Common myeloid progenitor, CD34-positive (primary cell): ENCODE data around the gene PRR18.

Experiments used
- CTCF ChIA-PET: fragments of 350-600 bp; sonication (Branson Sonifier 250); formaldehyde crosslinking; loops from one replicate; lab custom pipeline; 2021; ENCODE audit warnings: antibody characterized with exemption; lab: Charles Lee
- POLR2A ChIA-PET: fragments of 350-600 bp; sonication (Branson Sonifier 250); formaldehyde crosslinking; loops from one replicate; lab custom pipeline; 2021; ENCODE audit warnings: antibody characterized with exemption; lab: Charles Lee
- DNase-seq, 3 donors: peaks; one replicate each; pipeline versions ENCODE4 v3.0.0 to v3.0.0-alpha.2; 2013
- H3K27ac ChIP-seq, 2 experiments: 1 replicate in 1 of 2; 2 replicates in 1 of 2; pipeline ENCODE4 v1.7.0; 2013; ENCODE audit warnings: inconsistent platforms in 2 of 2, low read length in 2 of 2, mild to moderate bottlenecking in 2 of 2, low read depth in 1 of 2, moderate library complexity in 1 of 2; ENCODE audit not compliant: severe bottlenecking in 2 of 2, insufficient read depth in 1 of 2, poor library complexity in 1 of 2
- H3K27me3 ChIP-seq, 5 experiments: replicated peaks in 2 of 5; 1 replicate in 3 of 5; 2 replicates in 2 of 5; pipeline versions ENCODE4 v1.6.1 to v1.7.0; 2013; ENCODE audit warnings: low read length in 4 of 5, mild to moderate bottlenecking in 2 of 5, moderate library complexity in 2 of 5, inconsistent platforms in 1 of 5; ENCODE audit not compliant: insufficient read depth in 5 of 5, control insufficient read depth in 4 of 5
- H3K36me3 ChIP-seq, 4 experiments: 1 replicate in 2 of 4; 2 replicates in 2 of 4; pipeline versions ENCODE4 v1.6.1 to v1.7.0; 2013; ENCODE audit warnings: low read length in 3 of 4, control low read depth in 1 of 4, mild to moderate bottlenecking in 1 of 4; ENCODE audit not compliant: control insufficient read depth in 4 of 4, insufficient read depth in 4 of 4
- H3K4me1 ChIP-seq, 4 experiments: 1 replicate in 3 of 4; 2 replicates in 1 of 4; pipeline versions ENCODE4 v1.6.1 to v1.7.1; 2013; ENCODE audit warnings: low read length in 3 of 4, mild to moderate bottlenecking in 3 of 4, control low read depth in 1 of 4, inconsistent platforms in 1 of 4, moderate library complexity in 1 of 4; ENCODE audit not compliant: control insufficient read depth in 4 of 4, insufficient read depth in 4 of 4; ENCODE audit errors: control extremely low read depth in 1 of 4
- H3K4me3 ChIP-seq, 7 experiments: 1 replicate in 4 of 7; 2 replicates in 3 of 7; pipeline versions ENCODE4 v1.5.1 to v1.7.0; 2013; ENCODE audit warnings: mild to moderate bottlenecking in 7 of 7, low read length in 6 of 7, moderate library complexity in 6 of 7, inconsistent platforms in 2 of 7, low read depth in 2 of 7, control low read depth in 1 of 7; ENCODE audit not compliant: insufficient read depth in 4 of 7, control insufficient read depth in 1 of 7; ENCODE audit errors: extremely low read depth in 1 of 7
- H3K9me3 ChIP-seq, 5 experiments: 1 replicate in 4 of 5; 2 replicates in 1 of 5; pipeline versions ENCODE4 v1.6.1 to v1.7.1; 2013; ENCODE audit warnings: low read length in 4 of 5, mild to moderate bottlenecking in 2 of 5, inconsistent platforms in 1 of 5, low read depth in 1 of 5, moderate library complexity in 1 of 5; ENCODE audit not compliant: control insufficient read depth in 4 of 5, insufficient read depth in 2 of 5; ENCODE audit errors: control extremely low read depth in 1 of 5
- WGBS: methylation state at CpG from one replicate; pipeline ENCODE4 v1.1.5; 2013; ENCODE audit not compliant: insufficient coverage; 5-methylcytosine and 5-hydroxymethylcytosine counted together

The PRR18 gene

GRCh38 chr6:166270706-166271375, 37.4 kb downstream of the PRR18 start:
- POLR2A ChIA-PET, result no interaction called here

GRCh38 chr6:166269301-166270039, 38.7 kb downstream of the PRR18 start:
- Histone ChIP-seq H3K4me1 (peaks cover 0 to 2% (median 0%) of the 10 kb centered on the region in 4 experiments), H3K4me3 (no peak overlapping the region), H3K36me3 (no peaks in the 10 kb centered on the region), H3K9me3 (no peaks in the 10 kb centered on the region), H3K27ac (no peak overlapping the region), H3K27me3 (no peaks in the 10 kb centered on the region)
- DNase-seq, result no peak
- WGBS, result 94% methylated on average over 12 of the region's 15 CpGs
- ChIA-PET CTCF (interaction anchor here (0.5 to 1.7 kb wide), 6 partner anchors 10 to 89 kb away, joined by 3 to 5 read pairs (median 4); no protein-coding TSS in a partner anchor), POLR2A (no interaction called here)

More at GRCh38 chr6:166270706-166271375, 37.4 kb downstream of the PRR18 start:
- Histone ChIP-seq H3K4me3 (no peak overlapping the region), H3K9me3 (no peaks in the 10 kb centered on the region), H3K27ac (no peak overlapping the region), H3K4me1 (peaks cover 0 to 6% (median 2%) of the 10 kb centered on the region in 4 experiments), H3K27me3 (no peaks in the 10 kb centered on the region), H3K36me3 (no peaks in the 10 kb centered on the region)
- DNase-seq, result no peak
- CTCF ChIA-PET, result interaction anchor here (0.6 to 1.9 kb wide), 4 partner anchors 10 to 20 kb away, joined by 3 to 7 read pairs (median 4); no protein-coding TSS in a partner anchor
- 83% methylated on average over 9 of the region's 10 CpGs for WGBS

DNA sequence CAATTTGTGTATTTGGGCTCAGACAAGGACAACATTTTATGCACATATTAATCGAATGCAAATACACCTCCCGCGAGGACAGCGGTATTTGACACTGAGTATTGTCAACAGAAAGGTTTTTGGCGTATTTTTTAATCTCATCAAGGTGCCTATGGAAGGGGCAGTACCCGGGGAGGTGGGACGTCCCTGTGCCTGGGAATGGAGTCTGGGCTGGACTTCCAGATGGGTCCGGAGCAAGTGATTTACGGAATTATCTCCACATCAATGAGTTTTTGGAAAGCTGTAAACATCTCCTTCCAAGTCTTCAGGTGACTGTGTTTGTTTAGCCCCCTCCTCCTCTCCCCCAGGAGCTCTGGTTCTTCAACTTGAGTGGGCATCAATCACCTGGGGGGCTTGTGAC, 39.8 kb downstream of the PRR18 start:
- POLR2A ChIA-PET, result no interaction called here
- WGBS, result 87% methylated on average over 7 of the region's 9 CpGs
- H3K27me3 ChIP-seq, result no peaks in the 10 kb centered on the region
- no peak overlapping the region for H3K4me3 ChIP-seq
- H3K36me3 ChIP-seq, result no peaks in the 10 kb centered on the region
- CTCF ChIA-PET, result interaction anchor here (0.9 to 1.7 kb wide), 5 partner anchors 9 to 113 kb away, joined by 3 to 5 read pairs (median 4); no protein-coding TSS in a partner anchor
- H3K9me3 ChIP-seq, result no peaks in the 10 kb centered on the region
- DNase-seq, result no peak
- H3K4me1 ChIP-seq, result peaks cover 0 to 2% (median 0%) of the 10 kb centered on the region in 4 experiments
- no peak overlapping the region for H3K27ac ChIP-seq

- Histone ChIP-seq H3K36me3 (no peaks in the 10 kb centered on the region), H3K27ac (no peak overlapping the region), H3K4me1 (peaks cover 0 to 6% (median 0%) of the 10 kb centered on the region in 4 experiments), H3K27me3 (no peaks in the 10 kb centered on the region), H3K4me3 (no peak overlapping the region), H3K9me3 (no peaks in the 10 kb centered on the region)
- DNase-seq, result no peak
- POLR2A ChIA-PET, result no interaction called here
- CTCF ChIA-PET, result no interaction called here
- WGBS, result 90% methylated on average over 2 of the region's 5 CpGs
Measured at GRCh38 chr6:166267526-166267925, 40.7 kb downstream of the PRR18 start.

DNA sequence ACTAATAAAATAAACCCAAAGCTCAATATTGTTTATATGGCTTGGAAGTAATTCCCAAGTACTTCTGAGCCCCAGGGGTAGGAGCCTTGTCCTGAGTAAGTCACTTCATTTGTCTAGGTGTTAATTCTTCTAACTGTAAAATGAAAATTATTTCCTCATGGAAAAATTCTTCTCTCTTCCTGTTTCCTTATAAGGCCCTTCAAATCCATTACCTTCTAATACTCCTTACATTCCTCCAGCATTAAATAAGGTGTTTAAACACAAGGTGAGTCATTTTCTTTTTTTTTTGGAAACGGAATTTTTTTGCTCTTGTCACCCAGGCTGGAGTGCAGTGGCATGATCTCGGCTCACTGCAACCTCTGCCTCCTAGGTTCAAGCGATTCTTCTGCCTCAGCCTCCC, 41.9 kb downstream of the PRR18 start:
- no peak for DNase-seq
- CTCF ChIA-PET, result interaction anchor here (1.4 kb wide), 1 partner anchor 10 kb away, joined by 4 read pairs; no protein-coding TSS in a partner anchor
- peaks cover 0 to 6% (median 0%) of the 10 kb centered on the region in 4 experiments for H3K4me1 ChIP-seq
- no peaks in the 10 kb centered on the region for H3K36me3 ChIP-seq
- no peak overlapping the region for H3K27ac ChIP-seq
- POLR2A ChIA-PET, result no interaction called here
- whole genome bisulfite sequencing, result 100% methylated on average over 1 of the region's 3 CpGs
- H3K4me3 ChIP-seq, result no peak overlapping the region
- no peaks in the 10 kb centered on the region for H3K9me3 ChIP-seq
- H3K27me3 ChIP-seq, result no peaks in the 10 kb centered on the region

DNA sequence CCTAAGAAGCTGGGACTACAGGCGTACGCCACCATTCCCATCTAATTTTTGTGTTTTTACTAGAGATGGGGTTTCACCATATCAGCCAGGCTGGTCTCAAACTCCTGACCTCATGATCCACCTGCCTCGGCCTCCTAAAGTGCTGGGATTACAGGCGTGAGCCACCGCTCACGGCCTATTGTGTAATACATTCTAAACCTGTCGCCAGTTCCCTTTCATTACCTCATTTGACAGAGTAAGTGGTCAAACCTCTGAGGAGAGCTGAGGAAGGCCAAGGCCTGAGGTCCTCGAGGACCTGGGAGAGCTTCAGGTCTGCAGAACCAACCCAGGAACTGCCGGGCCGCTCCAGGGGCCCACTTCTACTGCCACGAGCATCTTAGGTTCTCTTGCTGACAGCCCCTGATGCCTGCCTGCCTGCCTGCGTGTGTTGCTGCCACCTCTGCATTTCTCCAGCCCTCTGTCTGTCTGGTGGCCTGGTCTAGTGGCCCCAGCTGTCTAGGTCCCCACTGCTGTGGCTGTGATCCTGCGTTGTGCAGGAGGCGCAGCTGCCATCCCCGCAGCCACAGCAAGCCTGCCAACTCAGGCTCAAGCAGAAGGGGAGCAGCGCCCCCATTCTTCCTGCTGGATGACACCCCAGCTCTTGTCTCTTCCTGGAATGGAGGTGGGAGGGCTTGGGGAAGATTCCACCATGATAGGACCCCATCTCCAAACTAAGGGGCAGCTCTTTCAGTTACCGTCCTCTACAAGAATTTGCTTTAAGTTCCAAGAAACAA, 45.3 kb downstream of the PRR18 start:
- CTCF ChIA-PET, result interaction anchor here (1.0 kb wide), 2 partner anchors 9 to 141 kb away, joined by 3 read pairs; no protein-coding TSS in a partner anchor
- no peak overlapping the region for H3K27ac ChIP-seq

More for the DNA sequence above, 45.3 kb downstream of the PRR18 start:
- Histone ChIP-seq H3K4me1 (peaks cover 13 to 33% (median 25%) of the 10 kb centered on the region in 4 experiments), H3K9me3 (no peaks in the 10 kb centered on the region), H3K27me3 (no peaks in the 10 kb centered on the region), H3K36me3 (no peaks in the 10 kb centered on the region), H3K4me3 (no peak overlapping the region)
- no peak for DNase-seq
- POLR2A ChIA-PET, result no interaction called here
- WGBS, result 82% methylated on average over 13 of the region's 17 CpGs
